IgD-negative memory B cell (primary cell): ENCODE measurements around the gene CYSRT1. TPM values are rescaled to one million over a fixed set of nuclear protein-coding genes. Genes with fewer than 3 reads are reported as not detected.

ENCODE experiments used
- H3K27ac Mint-ChIP-seq, 3 donors: one replicate each; pipeline ENCODE4 v1.8.0; 2020 to 2022; ENCODE audit warnings: mild to moderate bottlenecking in 3 of 3, mixed read lengths in 3 of 3, moderate library complexity in 1 of 3
- H3K27me3 Mint-ChIP-seq: one replicate; pipeline ENCODE4 v1.8.0; 2021; ENCODE audit warnings: mixed read lengths
- H3K36me3 Mint-ChIP-seq: one replicate; pipeline ENCODE4 v1.8.0; 2020; ENCODE audit warnings: mild to moderate bottlenecking, mixed read lengths
- H3K4me1 Mint-ChIP-seq, 3 donors: one replicate each; pipeline ENCODE4 v1.8.0; 2020 to 2022; ENCODE audit warnings: mixed read lengths in 3 of 3, mild to moderate bottlenecking in 1 of 3
- H3K4me3 Mint-ChIP-seq, 4 donors: one replicate each; pipeline ENCODE4 v1.8.0; 2020 to 2022; ENCODE audit warnings: mild to moderate bottlenecking in 4 of 4, mixed read lengths in 4 of 4, moderate library complexity in 3 of 4
- H3K9me3 Mint-ChIP-seq, 3 donors: one replicate each; pipeline ENCODE4 v1.8.0; 2020 to 2021; ENCODE audit warnings: mixed read lengths in 3 of 3, mild to moderate bottlenecking in 1 of 3
- polyA plus RNA-seq: library from polyadenylated mRNA; unstranded; fragments of 300-500 nt; fragmentation: Illumina TruSeq; gene quantifications from one replicate; pipeline ENCODE4 v1.2.3, GENCODE V29; 2021

Gene CYSRT1
- polyA plus RNA-seq, 1 donor from 2014 or later, result not detected

GRCh38 chr9:137222190-137223077 lies 2.5 kb upstream of the CYSRT1 start, which contains the start of gene RNF208:
Gene RNF208 (minus strand): TSS chr9:137222240. CDS start chr9:137221212, 1,028 bp downstream.
- Mint-ChIP-seq H3K36me3 (no peaks in the 10 kb centered on the region), H3K27me3 (peaks cover 2% of the 10 kb centered on the region), H3K4me1 (peaks cover 0 to 2% (median 2%) of the 10 kb centered on the region in 3 donors), H3K4me3 (peak within 1 kb of the TSS; percentile 76 to 94 (median 88)), H3K27ac (peak within 1 kb of the TSS; percentile 50 to 90 (median 78)), H3K9me3 (no peaks in the 10 kb centered on the region)

- H3K36me3 Mint-ChIP-seq, result no peaks in the 10 kb centered on the region
- peaks cover 0 to 4% (median 2%) of the 10 kb centered on the region in 3 donors for H3K4me1 Mint-ChIP-seq
- H3K27ac Mint-ChIP-seq, result peak overlapping the region; percentile 50 to 90 (median 88)
- peak overlapping the region; percentile 76 to 94 (median 88) for H3K4me3 Mint-ChIP-seq
- H3K27me3 Mint-ChIP-seq, result peaks cover 4% of the 10 kb centered on the region
- H3K9me3 Mint-ChIP-seq, result no peaks in the 10 kb centered on the region
Observed at GRCh38 chr9:137223078-137223970, 1.6 kb upstream of the CYSRT1 start.

- H3K36me3 Mint-ChIP-seq, result no peaks in the 10 kb centered on the region
- H3K27me3 Mint-ChIP-seq, result peaks cover 6% of the 10 kb centered on the region
- H3K27ac Mint-ChIP-seq, result peak overlapping the region in 1 of 3 donors; percentile 18
- no peaks in the 10 kb centered on the region for H3K9me3 Mint-ChIP-seq
- peak overlapping the region in 1 of 4 donors; percentile 34 for H3K4me3 Mint-ChIP-seq
- H3K4me1 Mint-ChIP-seq, result peaks cover 0 to 4% (median 2%) of the 10 kb centered on the region in 3 donors
Observed at GRCh38 chr9:137225699-137226331, 841 bp downstream of the CYSRT1 start.

GRCh38 chr9:137226338-137227053 lies 1.5 kb downstream of the CYSRT1 start:
- H3K27ac Mint-ChIP-seq, result peak overlapping the region in 1 of 3 donors; percentile 18
- peak overlapping the region in 1 of 4 donors; percentile 17 for H3K4me3 Mint-ChIP-seq
- no peaks in the 10 kb centered on the region for H3K36me3 Mint-ChIP-seq
- peaks cover 0 to 4% (median 2%) of the 10 kb centered on the region in 3 donors for H3K4me1 Mint-ChIP-seq
- peaks cover 6% of the 10 kb centered on the region for H3K27me3 Mint-ChIP-seq
- H3K9me3 Mint-ChIP-seq, result no peaks in the 10 kb centered on the region

- Mint-ChIP-seq H3K27ac (peak within 1 kb of the TSS; percentile 18 to 72 (median 22)), H3K36me3 (no peaks in the 10 kb centered on the region), H3K4me3 (peak within 1 kb of the TSS in 3 of 4 donors; percentile 19 to 68 (median 67))
Observed at GRCh38 chr9:137227054-137227852, 2.3 kb downstream of the CYSRT1 start, which contains the start of gene RNF224. Gene RNF224 (plus strand): TSS chr9:137227502. CDS start chr9:137228336, 834 bp downstream.

GRCh38 chr9:137227853-137228505 lies 3.0 kb downstream of the CYSRT1 start:
- Mint-ChIP-seq H3K4me1 (peaks cover 0 to 4% (median 2%) of the 10 kb centered on the region in 3 donors), H3K27me3 (peaks cover 6% of the 10 kb centered on the region), H3K4me3 (peak overlapping the region in 1 of 4 donors; percentile 67), H3K36me3 (no peaks in the 10 kb centered on the region), H3K9me3 (no peaks in the 10 kb centered on the region), H3K27ac (peak overlapping the region; percentile 6 to 72 (median 22))

More at GRCh38 chr9:137227054-137227852, 2.3 kb downstream of the CYSRT1 start, which contains the start of gene RNF224:
- Mint-ChIP-seq H3K4me1 (peaks cover 0 to 4% (median 2%) of the 10 kb centered on the region in 3 donors), H3K9me3 (no peaks in the 10 kb centered on the region), H3K27me3 (peaks cover 6% of the 10 kb centered on the region)

- Mint-ChIP-seq H3K27me3 (peaks cover 6% of the 10 kb centered on the region), H3K4me3 (no peak overlapping the region), H3K27ac (no peak overlapping the region), H3K36me3 (no peaks in the 10 kb centered on the region), H3K4me1 (peaks cover 0 to 4% (median 2%) of the 10 kb centered on the region in 3 donors), H3K9me3 (no peaks in the 10 kb centered on the region)
Observed at GRCh38 chr9:137228506-137228967, 3.6 kb downstream of the CYSRT1 start.

- Mint-ChIP-seq H3K4me3 (no peak overlapping the region), H3K9me3 (no peaks in the 10 kb centered on the region), H3K27me3 (peaks cover 6% of the 10 kb centered on the region), H3K27ac (no peak overlapping the region), H3K36me3 (no peaks in the 10 kb centered on the region), H3K4me1 (peaks cover 0 to 3% (median 0%) of the 10 kb centered on the region in 3 donors)
Observed at GRCh38 chr9:137228968-137229896, 4.3 kb downstream of the CYSRT1 start.

- H3K4me1 Mint-ChIP-seq, result peaks cover 4 to 8% (median 6%) of the 10 kb centered on the region in 3 donors
- H3K4me3 Mint-ChIP-seq, result no peak overlapping the region
- no peaks in the 10 kb centered on the region for H3K9me3 Mint-ChIP-seq
- H3K27me3 Mint-ChIP-seq, result peaks cover 6% of the 10 kb centered on the region
- no peaks in the 10 kb centered on the region for H3K36me3 Mint-ChIP-seq
- no peak overlapping the region for H3K27ac Mint-ChIP-seq
Observed at GRCh38 chr9:137229903-137230704, 5.1 kb downstream of the CYSRT1 start.

- no peak within 1 kb of the TSS for H3K27ac Mint-ChIP-seq
- H3K36me3 Mint-ChIP-seq, result no peaks in the 10 kb centered on the region
- no peaks in the 10 kb centered on the region for H3K9me3 Mint-ChIP-seq
- peaks cover 6% of the 10 kb centered on the region for H3K27me3 Mint-ChIP-seq
- H3K4me1 Mint-ChIP-seq, result peaks cover 6 to 11% (median 10%) of the 10 kb centered on the region in 3 donors
- no peak within 1 kb of the TSS for H3K4me3 Mint-ChIP-seq
Observed at GRCh38 chr9:137230705-137231371, 5.9 kb downstream of the CYSRT1 start, which contains the start of gene SLC34A3. Gene SLC34A3 (plus strand): TSS chr9:137230901. CDS start chr9:137231703, 802 bp downstream.
